ENCODE data around the gene PRKAR1B. TPM values are rescaled to one million over a fixed set of nuclear protein-coding genes. Genes with fewer than 3 reads are reported as not detected.
A peak's percentile ranks its signal among the peaks of the same experiment; 100 is the strongest.
"Not testable (repeated sequence)": the region's sequence is repeated elsewhere in the genome, so short reads cannot be mapped to it uniquely, and the experiment has no call there.

The PRKAR1B gene
- total and polyA plus RNA-seq, 4 donors = 53.1 to 238 (median 162) TPM

GRCh38 chr7:664997-665735, 61.9 kb downstream of the PRKAR1B start:
- Histone ChIP-seq H3K4me1 (ENCODE audit: control insufficient read depth, insufficient read depth, low read length) (peaks cover 47% of the 10 kb centered on the region), H3K27me3 (ENCODE audit: control insufficient read depth, insufficient read depth, low read length) (no peaks in the 10 kb centered on the region), H3K27ac (ENCODE audit: low read depth, low read length) (peak overlapping the region; percentile 6), H3K9me3 (ENCODE audit: control insufficient read depth, insufficient read depth, low read length) (no peaks in the 10 kb centered on the region), H3K36me3 (ENCODE audit: control insufficient read depth, insufficient read depth, low read length) (peaks cover 31% of the 10 kb centered on the region), H3K4me3 (ENCODE audit: low read depth, low read length) (no peak overlapping the region)
- 39% methylated on average over 20 of the region's 20 CpGs for WGBS (ENCODE audit: insufficient coverage)
- DNase-seq (ENCODE audit: low read depth in 4 of 6, low spot score in 6 of 6) = peak in 2 of 6 donors; percentile 24 to 60

DNA sequence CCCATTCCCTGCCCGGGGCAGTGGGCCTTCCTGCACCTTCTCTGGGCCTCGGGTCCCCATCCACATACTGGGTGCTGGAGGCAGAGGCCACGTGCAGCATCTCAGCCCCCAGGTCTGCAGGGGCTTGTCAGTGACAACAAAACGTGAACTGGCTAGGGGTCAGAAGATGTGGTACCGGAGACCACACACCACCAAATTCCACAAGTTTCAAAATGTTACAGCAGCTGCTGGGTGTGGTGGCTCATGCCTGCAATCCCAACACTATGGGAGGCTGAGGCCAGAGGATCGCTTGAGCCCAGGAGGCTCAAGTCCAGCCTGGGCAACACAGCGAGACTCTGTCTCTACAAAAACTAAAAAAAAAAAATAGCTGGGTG, 62.7 kb downstream of the PRKAR1B start:
- WGBS (ENCODE audit: insufficient coverage) = 97% methylated on average over 5 of the region's 7 CpGs
- peaks cover 47% of the 10 kb centered on the region for H3K4me1 ChIP-seq (ENCODE audit: control insufficient read depth, insufficient read depth, low read length)
- no peaks in the 10 kb centered on the region for H3K9me3 ChIP-seq (ENCODE audit: control insufficient read depth, insufficient read depth, low read length)
- H3K4me3 ChIP-seq (ENCODE audit: low read depth, low read length) = no peak overlapping the region
- peaks cover 35% of the 10 kb centered on the region for H3K36me3 ChIP-seq (ENCODE audit: control insufficient read depth, insufficient read depth, low read length)
- H3K27ac ChIP-seq (ENCODE audit: low read depth, low read length) = no peak overlapping the region
- no peak for DNase-seq (ENCODE audit: low read depth in 4 of 6, low spot score in 6 of 6)
- no peaks in the 10 kb centered on the region for H3K27me3 ChIP-seq (ENCODE audit: control insufficient read depth, insufficient read depth, low read length)

DNA sequence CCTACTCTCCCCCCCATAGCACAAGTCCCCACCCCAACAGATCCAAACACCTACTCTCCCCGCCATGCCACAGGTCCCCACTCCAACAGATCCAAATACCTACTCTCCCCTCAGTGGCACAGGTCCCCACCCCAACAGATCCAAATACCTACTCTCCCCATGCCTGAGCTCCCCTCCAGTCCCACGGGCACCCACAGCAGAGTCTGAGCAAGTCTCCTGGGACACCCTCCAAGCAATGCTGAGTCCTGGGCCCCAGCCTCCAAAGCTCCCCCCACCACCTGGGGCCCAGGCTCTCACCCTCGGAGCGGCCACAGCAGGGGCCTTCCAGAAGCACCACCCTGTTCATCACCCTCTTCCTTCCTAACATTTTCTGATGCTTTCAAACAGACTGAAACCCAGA, 64.5 kb downstream of the PRKAR1B start:
- H3K4me1 ChIP-seq (ENCODE audit: control insufficient read depth, insufficient read depth, low read length) = peaks cover 41% of the 10 kb centered on the region
- DNase-seq (ENCODE audit: low read depth in 4 of 6, low spot score in 6 of 6) = no peak
- peaks cover 40% of the 10 kb centered on the region for H3K36me3 ChIP-seq (ENCODE audit: control insufficient read depth, insufficient read depth, low read length)
- no peaks in the 10 kb centered on the region for H3K27me3 ChIP-seq (ENCODE audit: control insufficient read depth, insufficient read depth, low read length)
- 97% methylated on average over 4 of the region's 4 CpGs for WGBS (ENCODE audit: insufficient coverage)
- no peaks in the 10 kb centered on the region for H3K9me3 ChIP-seq (ENCODE audit: control insufficient read depth, insufficient read depth, low read length)
- H3K4me3 ChIP-seq (ENCODE audit: low read depth, low read length) = no peak overlapping the region
- H3K27ac ChIP-seq (ENCODE audit: low read depth, low read length) = no peak overlapping the region

DNA sequence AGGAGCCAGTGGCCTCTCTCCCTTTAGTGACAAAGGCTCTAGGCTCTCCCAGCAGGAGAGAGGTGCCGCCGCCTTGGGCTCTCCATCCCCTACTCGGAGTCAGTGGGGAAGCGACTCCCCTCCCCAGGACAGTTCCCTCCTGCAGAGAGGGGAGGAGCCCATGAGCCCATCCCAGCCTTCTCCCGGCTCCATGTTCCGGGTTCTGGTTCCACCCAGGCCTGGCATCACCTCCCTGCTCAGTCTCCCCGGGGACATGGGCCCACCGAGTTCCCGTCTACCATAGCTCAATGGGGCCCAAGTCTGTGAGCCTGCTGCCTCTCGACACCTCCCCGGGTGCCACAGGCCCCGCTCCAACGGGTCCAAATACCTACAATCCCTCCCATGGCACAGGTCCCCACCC, 67.1 kb downstream of the PRKAR1B start:
- DNase-seq (ENCODE audit: low read depth in 4 of 6, low spot score in 6 of 6) = no peak
- H3K4me1 ChIP-seq (ENCODE audit: control insufficient read depth, insufficient read depth, low read length) = peaks cover 24% of the 10 kb centered on the region
- 93% methylated on average over 10 of the region's 13 CpGs for WGBS (ENCODE audit: insufficient coverage)

GRCh38 chr7:659306-659847, 67.7 kb downstream of the PRKAR1B start:
- Histone ChIP-seq H3K9me3 (ENCODE audit: control insufficient read depth, insufficient read depth, low read length) (no peaks in the 10 kb centered on the region), H3K27ac (ENCODE audit: low read depth, low read length) (no peak overlapping the region), H3K4me1 (ENCODE audit: control insufficient read depth, insufficient read depth, low read length) (peaks cover 18% of the 10 kb centered on the region), H3K27me3 (ENCODE audit: control insufficient read depth, insufficient read depth, low read length) (no peaks in the 10 kb centered on the region), H3K36me3 (ENCODE audit: control insufficient read depth, insufficient read depth, low read length) (peaks cover 30% of the 10 kb centered on the region), H3K4me3 (ENCODE audit: low read depth, low read length) (no peak overlapping the region)
- DNase-seq (ENCODE audit: low read depth in 4 of 6, low spot score in 6 of 6) = no peak
- WGBS (ENCODE audit: insufficient coverage) = 89% methylated on average over 17 of the region's 25 CpGs

More for the DNA sequence above, 67.1 kb downstream of the PRKAR1B start:
- Histone ChIP-seq H3K4me3 (ENCODE audit: low read depth, low read length) (no peak overlapping the region), H3K9me3 (ENCODE audit: control insufficient read depth, insufficient read depth, low read length) (no peaks in the 10 kb centered on the region), H3K27ac (ENCODE audit: low read depth, low read length) (no peak overlapping the region), H3K27me3 (ENCODE audit: control insufficient read depth, insufficient read depth, low read length) (no peaks in the 10 kb centered on the region), H3K36me3 (ENCODE audit: control insufficient read depth, insufficient read depth, low read length) (peaks cover 32% of the 10 kb centered on the region)

DNA sequence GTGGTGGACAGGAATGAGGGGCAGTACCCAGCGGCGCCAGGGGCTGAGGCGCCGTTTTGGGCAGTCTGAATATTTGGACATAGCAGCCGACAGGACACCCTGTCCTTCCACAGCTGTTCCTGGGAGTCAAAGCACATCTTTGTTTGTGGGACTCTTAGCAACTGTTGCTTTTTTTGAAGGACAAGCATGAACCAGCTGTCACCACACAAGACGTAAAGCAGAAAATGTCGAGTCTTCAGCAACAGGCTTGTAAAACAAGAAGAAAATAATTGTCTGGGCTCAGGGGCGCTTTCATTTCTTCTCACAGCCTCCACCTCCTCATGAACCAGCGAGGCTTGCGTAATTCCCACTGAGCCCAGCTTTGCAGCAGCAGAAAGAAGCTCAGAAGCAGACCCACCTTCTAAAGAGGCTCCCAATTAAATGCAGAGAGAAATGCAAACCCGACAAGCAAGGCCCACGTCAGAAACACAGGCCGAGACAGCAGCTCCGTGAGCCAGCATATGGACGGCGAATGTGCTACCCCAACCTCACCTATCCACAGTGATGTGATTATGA, 69.4 kb downstream of the PRKAR1B start:
- no peak overlapping the region for H3K27ac ChIP-seq (ENCODE audit: low read depth, low read length)
- peaks cover 22% of the 10 kb centered on the region for H3K36me3 ChIP-seq (ENCODE audit: control insufficient read depth, insufficient read depth, low read length)
- H3K9me3 ChIP-seq (ENCODE audit: control insufficient read depth, insufficient read depth, low read length) = peaks cover 2% of the 10 kb centered on the region
- H3K27me3 ChIP-seq (ENCODE audit: control insufficient read depth, insufficient read depth, low read length) = no peaks in the 10 kb centered on the region
- 51% methylated on average over 10 of the region's 16 CpGs for WGBS (ENCODE audit: insufficient coverage)
- peaks cover 9% of the 10 kb centered on the region for H3K4me1 ChIP-seq (ENCODE audit: control insufficient read depth, insufficient read depth, low read length)
- DNase-seq (ENCODE audit: low read depth in 4 of 6, low spot score in 6 of 6) = peak in 2 of 6 donors; percentile 37 to 51
- no peak overlapping the region for H3K4me3 ChIP-seq (ENCODE audit: low read depth, low read length)

DNA sequence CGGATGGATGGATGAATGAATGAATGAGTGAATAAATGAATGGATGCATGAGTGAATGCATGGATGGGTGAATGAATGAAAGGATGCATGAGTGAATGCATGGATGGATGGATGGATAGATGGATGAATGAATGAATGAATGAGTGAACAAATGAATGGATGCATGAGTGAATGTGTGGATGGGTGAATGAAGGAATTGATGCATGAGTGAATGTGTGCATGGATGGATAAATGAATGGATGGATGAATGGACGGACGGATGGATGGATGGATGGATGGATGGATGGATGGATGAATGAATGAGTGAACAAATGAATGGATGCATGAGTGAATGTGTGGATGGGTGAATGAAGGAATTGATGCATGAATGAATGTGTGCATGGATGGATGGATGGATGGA, 70.1 kb downstream of the PRKAR1B start:
- H3K4me3 ChIP-seq (ENCODE audit: low read depth, low read length); H3K27me3 ChIP-seq (ENCODE audit: control insufficient read depth, insufficient read depth, low read length); H3K9me3 ChIP-seq (ENCODE audit: control insufficient read depth, insufficient read depth, low read length); DNase-seq (ENCODE audit: low read depth in 4 of 6, low spot score in 6 of 6); H3K4me1 ChIP-seq (ENCODE audit: control insufficient read depth, insufficient read depth, low read length); H3K27ac ChIP-seq (ENCODE audit: low read depth, low read length): not testable (repeated sequence)
- peaks cover 21% of the 10 kb centered on the region for H3K36me3 ChIP-seq (ENCODE audit: control insufficient read depth, insufficient read depth, low read length)
- 70% methylated on average over 3 of the region's 3 CpGs for WGBS (ENCODE audit: insufficient coverage)

GRCh38 chr7:655758-656157, 71.3 kb downstream of the PRKAR1B start:
- H3K27ac ChIP-seq (ENCODE audit: low read depth, low read length) = no peak overlapping the region
- 93% methylated on average over 4 of the region's 4 CpGs for WGBS (ENCODE audit: insufficient coverage)
- no peak for DNase-seq (ENCODE audit: low read depth in 4 of 6, low spot score in 6 of 6)
- H3K4me3 ChIP-seq (ENCODE audit: low read depth, low read length) = no peak overlapping the region
- peaks cover 9% of the 10 kb centered on the region for H3K4me1 ChIP-seq (ENCODE audit: control insufficient read depth, insufficient read depth, low read length)
- peaks cover 21% of the 10 kb centered on the region for H3K36me3 ChIP-seq (ENCODE audit: control insufficient read depth, insufficient read depth, low read length)
- H3K27me3 ChIP-seq (ENCODE audit: control insufficient read depth, insufficient read depth, low read length) = no peaks in the 10 kb centered on the region
- peaks cover 6% of the 10 kb centered on the region for H3K9me3 ChIP-seq (ENCODE audit: control insufficient read depth, insufficient read depth, low read length)

DNA sequence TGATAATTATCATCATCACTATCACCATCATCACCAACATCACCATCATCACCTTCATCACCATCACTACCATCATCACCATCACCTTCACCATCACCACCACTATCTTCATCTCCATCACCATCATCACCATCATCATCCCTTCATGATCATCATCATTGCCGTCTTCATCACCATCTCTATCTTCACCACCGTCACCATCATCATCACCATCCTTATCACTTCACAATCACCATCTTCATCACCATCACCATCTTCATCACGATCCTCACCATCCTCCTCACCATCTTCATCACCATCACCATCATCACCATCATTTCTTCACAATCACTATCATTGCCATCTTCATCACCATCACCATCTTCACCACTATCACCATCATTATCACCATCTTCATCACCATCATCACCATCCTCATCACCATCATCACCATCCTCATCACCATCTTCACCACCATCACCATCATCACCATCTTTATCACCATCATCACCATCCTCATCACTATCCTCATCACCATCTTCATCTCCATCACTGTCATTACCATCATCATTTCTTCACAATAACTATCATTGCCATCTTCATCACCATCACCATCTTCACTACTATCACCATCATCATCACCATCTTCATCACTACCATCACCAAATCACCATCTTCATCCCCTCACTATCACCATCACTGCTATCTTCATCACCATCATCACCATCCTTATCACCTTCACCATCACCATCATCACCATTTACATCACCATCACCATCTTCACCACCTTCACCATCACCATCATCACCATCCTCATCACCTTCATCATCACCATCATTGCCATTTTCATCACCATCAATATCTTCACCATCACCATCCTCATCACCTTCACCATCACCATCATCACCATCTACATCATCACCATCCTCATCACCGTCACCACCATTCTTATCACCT, 73.0 kb downstream of the PRKAR1B start:
- peaks cover 17% of the 10 kb centered on the region for H3K36me3 ChIP-seq (ENCODE audit: control insufficient read depth, insufficient read depth, low read length)
- 95% methylated on average over 4 of the region's 4 CpGs for WGBS (ENCODE audit: insufficient coverage)
- no peak overlapping the region for H3K27ac ChIP-seq (ENCODE audit: low read depth, low read length)
- no peaks in the 10 kb centered on the region for H3K27me3 ChIP-seq (ENCODE audit: control insufficient read depth, insufficient read depth, low read length)
- peaks cover 9% of the 10 kb centered on the region for H3K4me1 ChIP-seq (ENCODE audit: control insufficient read depth, insufficient read depth, low read length)
- H3K4me3 ChIP-seq (ENCODE audit: low read depth, low read length) = no peak overlapping the region
- DNase-seq (ENCODE audit: low read depth in 4 of 6, low spot score in 6 of 6) = no peak
- H3K9me3 ChIP-seq (ENCODE audit: control insufficient read depth, insufficient read depth, low read length) = peaks cover 6% of the 10 kb centered on the region

Measured in spinal cord (tissue), 10 donors.